K562 (cell line): ENCODE results near the gene MAPK4. TPM values are rescaled to one million over a fixed set of nuclear protein-coding genes. Genes with fewer than 3 reads are reported as not detected.

ENCODE experiments used
- BCL6 ChIP-seq: fragments of 250-450 bp; sonication (Bioruptor Pico); IDR thresholded peaks from 2 replicates; pipeline ENCODE4 v1.4.0; 2020
- CHCHD3 ChIP-seq: fragments of 250-450 bp; sonication (Bioruptor Pico); IDR thresholded peaks from 2 replicates; pipeline ENCODE4 v2.1.2; 2022; ENCODE audit warnings: mild to moderate bottlenecking
- FOXJ2 ChIP-seq: fragments of 200-800 bp; sonication (Bioruptor generic); IDR thresholded peaks from 2 replicates; pipeline ENCODE4 v1.6.1; 2016; ENCODE audit warnings: missing genetic modification characterization, missing compliant biosample characterization
- HNRNPUL1 ChIP-seq: fragments of 200-400 bp; formaldehyde crosslinking; IDR thresholded peaks from 2 replicates; pipeline ENCODE4 v1.6.1; 2017; ENCODE audit warnings: low read length
- PHTF2 ChIP-seq: fragments of 250-450 bp; sonication (Bioruptor Pico); IDR thresholded peaks from 2 replicates; pipeline ENCODE4 v1.5.0; 2021; ENCODE audit warnings: mild to moderate bottlenecking
- RUNX1 ChIP-seq: sonication (generic); IDR thresholded peaks from 2 replicates; pipeline ENCODE4 v1.6.1; 2016; ENCODE audit warnings: antibody characterized with exemption, low read depth
- SP2 ChIP-seq: IDR thresholded peaks from 2 replicates; pipeline ENCODE4 v1.6.1; 2011; ENCODE audit warnings: mild to moderate bottlenecking, low read depth, low read length, moderate library complexity; ENCODE audit not compliant: poor library complexity, severe bottlenecking; ENCODE audit errors: extremely low read depth
- TAF15 ChIP-seq: fragments of 200-400 bp; formaldehyde crosslinking; IDR thresholded peaks from 2 replicates; pipeline ENCODE4 v1.6.1; 2017; ENCODE audit warnings: mild to moderate bottlenecking, low read depth, low read length, moderate library complexity
- ZNF133 ChIP-seq: fragments of 250-450 bp; sonication (Bioruptor Pico); IDR thresholded peaks from 2 replicates; pipeline ENCODE4 v1.4.0; 2020; ENCODE audit warnings: mild to moderate bottlenecking
- ZNF57 ChIP-seq: fragments of 450-650 bp; formaldehyde crosslinking; IDR thresholded peaks from 2 replicates; pipeline ENCODE4 v1.4.0; 2020; ENCODE audit warnings: mild to moderate bottlenecking, moderate library complexity
- polyA plus RNA-seq, 8 experiments: library from polyadenylated mRNA; depleted of rRNA in 4 of 8; stranded (reverse) in 5 of 8; unstranded in 3 of 8; fragments of >200 nt; fragmentation: Nextera tagmentation in 2 of 8; fragmentation: Illumina TruSeq in 1 of 8; extraction: Ambion mirVana in 2 of 8; extraction: Trizol in 1 of 8; gene quantifications; 2 replicates each; pipeline versions ENCODE4 v1.2.1 to v1.2.3, GENCODE V29; 2011 to 2014; ENCODE audit warnings: inconsistent platforms in 1 of 8, missing spikeins in 1 of 8
- total RNA-seq, 7 experiments: library from RNA; depleted of rRNA in 6 of 7; stranded (reverse); fragments of >200 nt in 6 of 7; fragmentation: Illumina TruSeq in 2 of 7; extraction: Trizol in 2 of 7; gene quantifications; 2 replicates each; pipeline versions ENCODE4 v1.2.1 to v1.2.3, GENCODE V29; 2011 to 2021; ENCODE audit warnings: low replicate concordance in 1 of 7
- TF ChIP-seq, protein P1 (sequence below), 2 experiments: fragments of 450-650 bp; formaldehyde crosslinking in 1 of 2; IDR thresholded peaks; 2 replicates each; pipeline versions ENCODE4 v1.4.0 to v1.6.1; 2014 to 2020; ENCODE audit warnings: mild to moderate bottlenecking in 2 of 2, borderline replicate concordance in 1 of 2, low read depth in 1 of 2
- TF ChIP-seq, protein P2 (sequence below), 2 experiments: fragments of 150-350 bp in 1 of 2; IDR thresholded peaks; 2 replicates each; pipeline ENCODE4 v1.6.1; 2012 to 2016; ENCODE audit warnings: low read depth in 2 of 2, low read length in 2 of 2, mild to moderate bottlenecking in 1 of 2, moderate library complexity in 1 of 2

MAPK4 gene
- total and polyA plus RNA-seq, 9 of the 15 experiments (the other 6 are each of a cell fraction or from before 2014, with no cell fraction given) = not detected

DNA sequence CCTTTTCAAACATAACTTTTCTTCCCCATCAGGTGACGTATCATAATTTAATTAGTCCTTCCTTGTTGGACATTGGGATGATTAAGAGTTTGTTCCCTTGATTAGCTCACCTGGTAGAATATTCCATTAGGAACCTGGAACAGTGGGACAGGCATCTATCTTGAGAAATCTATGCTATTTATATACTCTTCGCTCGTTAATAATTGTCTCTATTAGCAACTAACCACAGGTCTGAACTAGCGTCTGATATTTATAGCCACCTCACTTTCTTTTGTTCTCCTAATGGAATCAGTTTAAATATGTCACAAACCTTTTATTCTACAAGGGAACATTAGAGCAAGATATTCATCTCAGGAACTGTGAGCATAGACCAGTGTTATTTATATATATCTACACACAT is 79.8 kb downstream of the MAPK4 start (continued):
- TF ChIP-seq, protein P1, sequence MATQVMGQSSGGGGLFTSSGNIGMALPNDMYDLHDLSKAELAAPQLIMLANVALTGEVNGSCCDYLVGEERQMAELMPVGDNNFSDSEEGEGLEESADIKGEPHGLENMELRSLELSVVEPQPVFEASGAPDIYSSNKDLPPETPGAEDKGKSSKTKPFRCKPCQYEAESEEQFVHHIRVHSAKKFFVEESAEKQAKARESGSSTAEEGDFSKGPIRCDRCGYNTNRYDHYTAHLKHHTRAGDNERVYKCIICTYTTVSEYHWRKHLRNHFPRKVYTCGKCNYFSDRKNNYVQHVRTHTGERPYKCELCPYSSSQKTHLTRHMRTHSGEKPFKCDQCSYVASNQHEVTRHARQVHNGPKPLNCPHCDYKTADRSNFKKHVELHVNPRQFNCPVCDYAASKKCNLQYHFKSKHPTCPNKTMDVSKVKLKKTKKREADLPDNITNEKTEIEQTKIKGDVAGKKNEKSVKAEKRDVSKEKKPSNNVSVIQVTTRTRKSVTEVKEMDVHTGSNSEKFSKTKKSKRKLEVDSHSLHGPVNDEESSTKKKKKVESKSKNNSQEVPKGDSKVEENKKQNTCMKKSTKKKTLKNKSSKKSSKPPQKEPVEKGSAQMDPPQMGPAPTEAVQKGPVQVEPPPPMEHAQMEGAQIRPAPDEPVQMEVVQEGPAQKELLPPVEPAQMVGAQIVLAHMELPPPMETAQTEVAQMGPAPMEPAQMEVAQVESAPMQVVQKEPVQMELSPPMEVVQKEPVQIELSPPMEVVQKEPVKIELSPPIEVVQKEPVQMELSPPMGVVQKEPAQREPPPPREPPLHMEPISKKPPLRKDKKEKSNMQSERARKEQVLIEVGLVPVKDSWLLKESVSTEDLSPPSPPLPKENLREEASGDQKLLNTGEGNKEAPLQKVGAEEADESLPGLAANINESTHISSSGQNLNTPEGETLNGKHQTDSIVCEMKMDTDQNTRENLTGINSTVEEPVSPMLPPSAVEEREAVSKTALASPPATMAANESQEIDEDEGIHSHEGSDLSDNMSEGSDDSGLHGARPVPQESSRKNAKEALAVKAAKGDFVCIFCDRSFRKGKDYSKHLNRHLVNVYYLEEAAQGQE (IDR thresholded peaks at IDR 0.05; ENCODE audit: borderline replicate concordance) = no peak
- TF ChIP-seq, protein P1 (CRISPR knock-in tag; IDR thresholded peaks at IDR 0.05; ENCODE audit: low read depth) = no peak
- TF ChIP-seq BCL6 = no peak
- TF ChIP-seq CHCHD3 (CRISPR knock-in tag) = no peak
- no peak for TF ChIP-seq TAF15
- TF ChIP-seq HNRNPUL1 = no peak
- TF ChIP-seq RUNX1 = no peak
- no peak for TF ChIP-seq SP2
- TF ChIP-seq FOXJ2 (tag) = no peak
- TF ChIP-seq, protein P2, sequence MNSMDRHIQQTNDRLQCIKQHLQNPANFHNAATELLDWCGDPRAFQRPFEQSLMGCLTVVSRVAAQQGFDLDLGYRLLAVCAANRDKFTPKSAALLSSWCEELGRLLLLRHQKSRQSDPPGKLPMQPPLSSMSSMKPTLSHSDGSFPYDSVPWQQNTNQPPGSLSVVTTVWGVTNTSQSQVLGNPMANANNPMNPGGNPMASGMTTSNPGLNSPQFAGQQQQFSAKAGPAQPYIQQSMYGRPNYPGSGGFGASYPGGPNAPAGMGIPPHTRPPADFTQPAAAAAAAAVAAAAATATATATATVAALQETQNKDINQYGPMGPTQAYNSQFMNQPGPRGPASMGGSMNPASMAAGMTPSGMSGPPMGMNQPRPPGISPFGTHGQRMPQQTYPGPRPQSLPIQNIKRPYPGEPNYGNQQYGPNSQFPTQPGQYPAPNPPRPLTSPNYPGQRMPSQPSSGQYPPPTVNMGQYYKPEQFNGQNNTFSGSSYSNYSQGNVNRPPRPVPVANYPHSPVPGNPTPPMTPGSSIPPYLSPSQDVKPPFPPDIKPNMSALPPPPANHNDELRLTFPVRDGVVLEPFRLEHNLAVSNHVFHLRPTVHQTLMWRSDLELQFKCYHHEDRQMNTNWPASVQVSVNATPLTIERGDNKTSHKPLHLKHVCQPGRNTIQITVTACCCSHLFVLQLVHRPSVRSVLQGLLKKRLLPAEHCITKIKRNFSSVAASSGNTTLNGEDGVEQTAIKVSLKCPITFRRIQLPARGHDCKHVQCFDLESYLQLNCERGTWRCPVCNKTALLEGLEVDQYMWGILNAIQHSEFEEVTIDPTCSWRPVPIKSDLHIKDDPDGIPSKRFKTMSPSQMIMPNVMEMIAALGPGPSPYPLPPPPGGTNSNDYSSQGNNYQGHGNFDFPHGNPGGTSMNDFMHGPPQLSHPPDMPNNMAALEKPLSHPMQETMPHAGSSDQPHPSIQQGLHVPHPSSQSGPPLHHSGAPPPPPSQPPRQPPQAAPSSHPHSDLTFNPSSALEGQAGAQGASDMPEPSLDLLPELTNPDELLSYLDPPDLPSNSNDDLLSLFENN (IDR thresholded peaks at IDR 0.05; ENCODE audit: low read depth in 2 of 2, low read length in 2 of 2) = no peak
- TF ChIP-seq ZNF57 (CRISPR knock-in tag) = no peak
- no peak for TF ChIP-seq PHTF2 (CRISPR knock-in tag)
- no peak for TF ChIP-seq ZNF133 (CRISPR knock-in tag)
